PC-9 (cell line): Measurements from ENCODE around the gene ITSN1. TPM values are rescaled to one million over a fixed set of nuclear protein-coding genes. Genes with fewer than 3 reads are reported as not detected.

ENCODE experiments used
- BruUV-seq: library from RNA; stranded (reverse); fragments of 400-500 nt; replicated peaks from 2 replicates; lab custom pipeline; 2021; lab: Mats Ljungman, UMichigan
- CTCF ChIA-PET: fragments of 300-600 bp; sonication (Branson Sonifier 250); formaldehyde crosslinking; loops from one replicate; lab custom pipeline; 2022; ENCODE audit warnings: antibody characterized with exemption; lab: Charles Lee
- POLR2A ChIA-PET: fragments of 300-600 bp; sonication (Branson Sonifier 250); formaldehyde crosslinking; loops from one replicate; lab custom pipeline; 2022; ENCODE audit warnings: antibody characterized with exemption; ENCODE audit not compliant: unreplicated experiment; lab: Charles Lee
- DNase-seq, 2 experiments: peaks; one replicate each; pipeline versions ENCODE4 v3.0.0 to v3.0.0-alpha.2; 2015 to 2022; ENCODE audit warnings: mixed read lengths in 1 of 2
- H2AFZ ChIP-seq: fragments of 200-600 bp; sonication (generic); 2 replicates; pipeline ENCODE4 v1.8.1; 2017; ENCODE audit warnings: antibody characterized with exemption
- H3F3A ChIP-seq: fragments of 200-600 bp; sonication (generic); 2 replicates; pipeline ENCODE4 v1.8.1; 2017; ENCODE audit warnings: antibody characterized with exemption, mild to moderate bottlenecking, low read depth; ENCODE audit not compliant: insufficient read depth
- H3K27ac ChIP-seq: fragments of 200-600 bp; sonication (generic); 2 replicates; pipeline ENCODE4 v1.6.1; 2016; ENCODE audit warnings: mixed run types
- H3K27me3 ChIP-seq: fragments of 200-600 bp; sonication (generic); 2 replicates; pipeline ENCODE4 v1.6.1; 2016; ENCODE audit warnings: low read depth, mixed run types; ENCODE audit not compliant: insufficient read depth
- H3K36me3 ChIP-seq: fragments of 200-600 bp; sonication (generic); 2 replicates; pipeline ENCODE4 v1.6.1; 2016; ENCODE audit warnings: low read depth, mixed run types
- H3K4me1 ChIP-seq: fragments of 200-600 bp; sonication (generic); replicated peaks from 2 replicates; pipeline ENCODE4 v1.6.1; 2016; ENCODE audit warnings: mixed run types; ENCODE audit not compliant: insufficient read depth
- H3K4me2 ChIP-seq: fragments of 200-600 bp; sonication (generic); 2 replicates; pipeline ENCODE4 v1.6.1; 2017; ENCODE audit warnings: mixed run types
- H3K4me3 ChIP-seq: fragments of 200-600 bp; sonication (generic); 2 replicates; pipeline ENCODE4 v1.6.1; 2016; ENCODE audit warnings: mixed run types
- H3K79me2 ChIP-seq: fragments of 200-600 bp; sonication (generic); 2 replicates; pipeline ENCODE4 v1.6.1; 2017; ENCODE audit warnings: low read depth, mixed run types
- H3K9me2 ChIP-seq: fragments of 200-600 bp; sonication (generic); 2 replicates; pipeline ENCODE4 v1.8.1; 2017; ENCODE audit warnings: mild to moderate bottlenecking; ENCODE audit not compliant: insufficient read depth
- H3K9me3 ChIP-seq: fragments of 200-600 bp; sonication (generic); 2 replicates; pipeline ENCODE4 v1.8.1; 2016; ENCODE audit warnings: low read depth; ENCODE audit not compliant: insufficient read depth
- H4K20me1 ChIP-seq: fragments of 200-600 bp; sonication (generic); 2 replicates; pipeline ENCODE4 v1.8.1; 2017; ENCODE audit not compliant: insufficient read depth
- EZH2 ChIP-seq: fragments of 200-600 bp; sonication (generic); IDR thresholded peaks from 2 replicates; pipeline ENCODE4 v1.8.0; 2017; ENCODE audit warnings: antibody characterized with exemption, low read depth
- intact Hi-C: fragments of 100-400 bp; cut with micrococcal nuclease; formaldehyde crosslinking; loops from one replicate; pipeline ENCODE4 v1.10.0; 2022; ENCODE audit not compliant: unreplicated experiment
- total RNA-seq: library from RNA; stranded (reverse); gene quantifications from 2 replicates; pipeline ENCODE4 v1.2.3, GENCODE V29; 2021
- TF ChIP-seq, protein P1 (sequence below): fragments of 200-600 bp; sonication (generic); conservative IDR thresholded peaks from 2 replicates; pipeline ENCODE4 v1.6.1; 2017; ENCODE audit warnings: mixed run types, antibody characterized with exemption, mild to moderate bottlenecking, moderate library complexity

ITSN1 gene
- total RNA-seq, 1 experiment from 2014 or later, result 46.3 TPM

GRCh38 chr21:33848249-33848953, 206.1 kb downstream of the ITSN1 start:
- H4K20me1 ChIP-seq, result no peaks in the 10 kb centered on the region

DNA sequence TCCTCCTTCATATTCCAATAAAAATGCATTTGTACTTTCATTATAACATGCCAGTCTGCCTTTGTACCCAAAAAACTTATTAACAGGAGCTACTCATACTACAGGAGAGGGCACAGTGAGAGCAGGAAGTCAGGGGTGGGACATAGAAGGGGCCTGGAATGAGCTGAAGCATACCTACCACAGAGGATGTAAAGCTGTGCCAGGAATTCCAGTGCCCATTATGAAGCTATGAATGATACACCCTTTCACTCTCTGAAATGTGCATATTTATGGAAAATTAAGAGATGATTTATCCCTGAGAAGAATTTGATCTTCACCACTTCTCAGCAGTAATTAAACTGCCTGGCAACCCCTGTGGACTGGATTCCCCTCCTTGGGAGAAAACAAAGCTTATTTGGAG, 207.5 kb downstream of the ITSN1 start:
- no peak overlapping the region for H3K4me2 ChIP-seq
- ChIA-PET CTCF (no interaction called here), POLR2A (interaction anchor here (0.7 kb wide), 1 partner anchor 41 kb away, joined by 3 read pairs; no protein-coding TSS in a partner anchor)
- H3F3A ChIP-seq, result peaks cover 5% of the 10 kb centered on the region; the same call in 1 of the 2 replicates
- BruUV-seq, result no TSS peak
- no peak overlapping the region for H3K4me3 ChIP-seq
- H3K36me3 ChIP-seq, result no peaks in the 10 kb centered on the region
- no peaks in the 10 kb centered on the region for H4K20me1 ChIP-seq
- no peaks in the 10 kb centered on the region for H3K9me2 ChIP-seq
- no peak overlapping the region for H2AFZ ChIP-seq
- no peaks in the 10 kb centered on the region for H3K9me3 ChIP-seq
- no peak overlapping the region for H3K27ac ChIP-seq
- H3K4me1 ChIP-seq, result peaks cover 23% of the 10 kb centered on the region
- TF ChIP-seq EZH2, result no peak
- TF ChIP-seq, protein P1, sequence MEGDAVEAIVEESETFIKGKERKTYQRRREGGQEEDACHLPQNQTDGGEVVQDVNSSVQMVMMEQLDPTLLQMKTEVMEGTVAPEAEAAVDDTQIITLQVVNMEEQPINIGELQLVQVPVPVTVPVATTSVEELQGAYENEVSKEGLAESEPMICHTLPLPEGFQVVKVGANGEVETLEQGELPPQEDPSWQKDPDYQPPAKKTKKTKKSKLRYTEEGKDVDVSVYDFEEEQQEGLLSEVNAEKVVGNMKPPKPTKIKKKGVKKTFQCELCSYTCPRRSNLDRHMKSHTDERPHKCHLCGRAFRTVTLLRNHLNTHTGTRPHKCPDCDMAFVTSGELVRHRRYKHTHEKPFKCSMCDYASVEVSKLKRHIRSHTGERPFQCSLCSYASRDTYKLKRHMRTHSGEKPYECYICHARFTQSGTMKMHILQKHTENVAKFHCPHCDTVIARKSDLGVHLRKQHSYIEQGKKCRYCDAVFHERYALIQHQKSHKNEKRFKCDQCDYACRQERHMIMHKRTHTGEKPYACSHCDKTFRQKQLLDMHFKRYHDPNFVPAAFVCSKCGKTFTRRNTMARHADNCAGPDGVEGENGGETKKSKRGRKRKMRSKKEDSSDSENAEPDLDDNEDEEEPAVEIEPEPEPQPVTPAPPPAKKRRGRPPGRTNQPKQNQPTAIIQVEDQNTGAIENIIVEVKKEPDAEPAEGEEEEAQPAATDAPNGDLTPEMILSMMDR, result no peak
- DNase-seq, result no peak
- no peaks in the 10 kb centered on the region for H3K27me3 ChIP-seq
- no peaks in the 10 kb centered on the region for H3K79me2 ChIP-seq
- intact Hi-C loops, result no loop called here

More at GRCh38 chr21:33848249-33848953, 206.1 kb downstream of the ITSN1 start:
- ChIA-PET CTCF (interaction anchor here (0.6 kb wide), 1 partner anchor 47 kb away, joined by 3 read pairs; no protein-coding TSS in a partner anchor), POLR2A (no interaction called here)
- Histone ChIP-seq H3K4me2 (no peak overlapping the region), H3K4me1 (peaks cover 10% of the 10 kb centered on the region; the same call in 1 of the 2 replicates), H3F3A (no peaks in the 10 kb centered on the region), H3K79me2 (no peaks in the 10 kb centered on the region), H3K27me3 (no peaks in the 10 kb centered on the region), H3K9me3 (no peaks in the 10 kb centered on the region), H3K27ac (no peak overlapping the region), H3K4me3 (no peak overlapping the region), H3K36me3 (no peaks in the 10 kb centered on the region), H3K9me2 (no peaks in the 10 kb centered on the region), H2AFZ (no peak overlapping the region)
- BruUV-seq, result no TSS peak
- intact Hi-C loops, result no loop called here
- DNase-seq, result peak; percentile 38 to 77
- TF ChIP-seq EZH2, result no peak
- TF ChIP-seq, protein P1, result no peak

DNA sequence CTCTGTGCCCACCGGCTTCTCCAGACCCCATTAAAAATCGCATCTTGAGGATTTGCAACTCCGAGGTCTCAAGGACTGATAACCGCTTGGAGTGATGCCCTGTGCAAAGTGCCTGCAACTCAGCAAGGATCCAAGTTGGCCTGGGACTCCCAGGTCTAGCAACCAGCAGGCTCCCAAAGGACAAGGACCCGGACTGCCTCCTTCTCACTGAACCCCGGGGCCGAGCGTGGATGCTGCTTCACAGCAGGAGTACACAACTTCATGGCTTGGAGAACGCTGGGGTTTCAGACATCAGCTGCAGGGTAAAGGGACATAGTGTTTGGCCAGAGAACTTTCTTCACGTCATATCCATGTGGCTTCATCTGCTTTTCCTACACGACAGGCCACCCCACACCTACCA, 208.1 kb downstream of the ITSN1 start:
- POLR2A ChIA-PET, result no interaction called here
- TF ChIP-seq EZH2, result no peak
- TF ChIP-seq, protein P1, result no peak
- peaks cover 24% of the 10 kb centered on the region for H3K4me1 ChIP-seq
- H3K79me2 ChIP-seq, result no peaks in the 10 kb centered on the region
- no peaks in the 10 kb centered on the region for H3K9me3 ChIP-seq
- no TSS peak for BruUV-seq
- no peak for DNase-seq
- no peaks in the 10 kb centered on the region for H3K9me2 ChIP-seq
- intact Hi-C loops, result no loop called here
- no peak overlapping the region for H2AFZ ChIP-seq
- no peak overlapping the region for H3K27ac ChIP-seq
- no peaks in the 10 kb centered on the region for H3K27me3 ChIP-seq
- no peaks in the 10 kb centered on the region for H4K20me1 ChIP-seq
- CTCF ChIA-PET, result no interaction called here
- H3K4me3 ChIP-seq, result no peak overlapping the region
- H3K36me3 ChIP-seq, result no peaks in the 10 kb centered on the region
- no peak overlapping the region for H3K4me2 ChIP-seq
- H3F3A ChIP-seq, result peaks cover 5% of the 10 kb centered on the region; the same call in 1 of the 2 replicates
